HepG2 (cell line): ENCODE data around the gene TMX1. TPM values are rescaled to one million over a fixed set of nuclear protein-coding genes. Genes with fewer than 3 reads are reported as not detected.

Experiments
- ATAC-seq: fragments of 200-7000 bp; cut with Tn5 transposase; 3 replicates; pipeline ENCODE4 v1.9.1; 2020; ENCODE audit warnings: mild to moderate bottlenecking, moderate library complexity
- BruUV-seq: library from RNA; stranded (reverse); fragments of 400-500 nt; replicated peaks from 2 replicates; lab custom pipeline; 2021; lab: Mats Ljungman, UMichigan
- CTCF ChIA-PET: fragments of 300-600 bp; formaldehyde crosslinking; extraction: SDS; loops from one replicate; lab custom pipeline; 2021; ENCODE audit warnings: low total read pairs, inconsistent platforms, low intra/inter-chr PET ratio; lab: Yijun Ruan, JAX
- POLR2A ChIA-PET: fragments of 350-600 bp; sonication (Branson Sonifier 250); formaldehyde crosslinking; loops from one replicate; lab custom pipeline; 2020; ENCODE audit warnings: antibody characterized with exemption, inconsistent platforms; lab: Yijun Ruan, JAX
- DNase-seq: peaks from one replicate; pipeline ENCODE4 v3.0.0-alpha.2; 2015; ENCODE audit warnings: low spot score
- FAIRE-seq: peaks from 3 replicates; lab custom pipeline; 2011; peaks lifted over from hg19 to GRCh38; lab: Jason Lieb, UNC
- H2AFZ ChIP-seq: one replicate; pipeline ENCODE4 v1.6.1; 2011; ENCODE audit warnings: low read length, inconsistent platforms
- H3K27ac ChIP-seq: fragments of 300-600 bp; 3 replicates; pipeline ENCODE4 v1.8.0; 2011; ENCODE audit warnings: mixed run types, mild to moderate bottlenecking, mixed read lengths, low read length, inconsistent platforms; ENCODE audit not compliant: insufficient read depth; ENCODE audit errors: extremely low read length
- H3K27me3 ChIP-seq, 2 experiments: fragments of 200-600 bp in 1 of 2; 2 replicates in 1 of 2; 3 replicates in 1 of 2; pipeline versions ENCODE4 v1.6.0 to v1.8.0; 2011; ENCODE audit warnings: low read length in 2 of 2, mild to moderate bottlenecking in 2 of 2, moderate library complexity in 2 of 2, inconsistent platforms in 1 of 2; ENCODE audit not compliant: insufficient read depth in 2 of 2, control insufficient read depth in 1 of 2
- H3K36me3 ChIP-seq, 2 experiments: fragments of 200-600 bp in 1 of 2; replicated peaks in 1 of 2; 2 replicates in 1 of 2; 3 replicates in 1 of 2; pipeline versions ENCODE4 v1.5.1 to v1.8.0; 2011; ENCODE audit warnings: low read length in 2 of 2, inconsistent platforms in 1 of 2; ENCODE audit not compliant: insufficient read depth in 2 of 2, control insufficient read depth in 1 of 2
- H3K4me1 ChIP-seq: 2 replicates; pipeline ENCODE4 v1.5.1; 2012; ENCODE audit warnings: low read length, inconsistent platforms; ENCODE audit not compliant: insufficient read depth
- H3K4me2 ChIP-seq: 2 replicates; pipeline ENCODE4 v1.6.0; 2011; ENCODE audit warnings: low read depth, low read length, inconsistent platforms
- H3K4me3 ChIP-seq, 3 experiments: fragments of 200-600 bp in 1 of 3; sonication (generic), shearing (Covaris generic) in 1 of 3; replicated peaks in 1 of 3; 2 replicates each; pipeline ENCODE4 v1.5.1; 2011 to 2016; ENCODE audit warnings: low read length in 3 of 3, inconsistent platforms in 2 of 3, low read depth in 2 of 3, mild to moderate bottlenecking in 2 of 3, control low read depth in 1 of 3, mixed read lengths in 1 of 3; ENCODE audit not compliant: insufficient read depth in 1 of 3
- H3K79me2 ChIP-seq: one replicate; pipeline ENCODE4 v1.6.1; 2011; ENCODE audit warnings: low read length, inconsistent platforms; ENCODE audit not compliant: insufficient read depth
- H3K9ac ChIP-seq: 2 replicates; pipeline ENCODE4 v1.6.0; 2011; ENCODE audit warnings: mild to moderate bottlenecking, low read depth, low read length, inconsistent platforms; ENCODE audit not compliant: insufficient read depth
- H3K9me3 ChIP-seq: 2 replicates; pipeline ENCODE4 v1.5.1; 2012; ENCODE audit warnings: mild to moderate bottlenecking, low read length
- H4K20me1 ChIP-seq: 2 replicates; pipeline ENCODE4 v1.6.0; 2011; ENCODE audit warnings: inconsistent platforms, mild to moderate bottlenecking, low read length, moderate library complexity; ENCODE audit not compliant: insufficient read depth
- AKAP8 ChIP-seq: sonication (generic); formaldehyde crosslinking; IDR thresholded peaks from 2 replicates; pipeline ENCODE4 v1.5.1; 2020; ENCODE audit warnings: mild to moderate bottlenecking, missing genetic modification reagents
- ELF4 ChIP-seq: sonication (generic); formaldehyde crosslinking; IDR thresholded peaks from 2 replicates; pipeline ENCODE4 v1.5.0; 2020; ENCODE audit warnings: missing genetic modification reagents, mild to moderate bottlenecking, moderate library complexity, borderline replicate concordance
- KDM5B ChIP-seq: sonication (generic); formaldehyde crosslinking; IDR thresholded peaks from 2 replicates; pipeline ENCODE4 v1.4.0; 2020; ENCODE audit warnings: missing genetic modification reagents, mild to moderate bottlenecking, borderline replicate concordance
- NFE2L2 ChIP-seq: fragments of 150-350 bp; IDR thresholded peaks from 2 replicates; pipeline ENCODE4 v1.6.1; 2014; ENCODE audit warnings: low read length
- ZNF253 ChIP-seq: sonication (generic); formaldehyde crosslinking; IDR thresholded peaks from 2 replicates; pipeline ENCODE4 v1.8.0; 2022; ENCODE audit warnings: mild to moderate bottlenecking, missing genetic modification reagents, borderline replicate concordance
- WGBS: methylation state at CpG from one replicate; pipeline ENCODE4 v1.1.6; 2017; ENCODE audit warnings: low lambda C conversion rate; 5-methylcytosine and 5-hydroxymethylcytosine counted together
- in situ Hi-C: cut with HindIII; loops from 2 replicates; pipeline ENCODE4 v1.10.0; 2017; ENCODE audit warnings: low pct_unique_long_range_greater_than_20kb; ENCODE audit not compliant: extremely low pct_ligation_motif_present
- intact Hi-C: fragments of 100-400 bp; cut with micrococcal nuclease; formaldehyde crosslinking; loops from one replicate; pipeline ENCODE4 v1.10.0; 2022; ENCODE audit not compliant: unreplicated experiment
- polyA plus RNA-seq, 8 experiments: library from polyadenylated mRNA; depleted of rRNA in 3 of 8; stranded (reverse) in 7 of 8; unstranded in 1 of 8; fragments of >200 nt; fragmentation: Illumina TruSeq in 4 of 8; extraction: Trizol in 4 of 8; gene quantifications; 2 replicates each; pipeline versions ENCODE4 v1.2.1 to v1.2.3, GENCODE V29; 2011 to 2016; ENCODE audit warnings: low read depth in 4 of 8, missing spikeins in 1 of 8, mixed read lengths in 1 of 8; ENCODE audit not compliant: insufficient read depth in 1 of 8
- total RNA-seq, 5 experiments: library from RNA; depleted of rRNA; stranded (reverse); fragments of >200 nt; fragmentation: Illumina TruSeq; extraction: Trizol; gene quantifications; 2 replicates each; pipeline ENCODE4 v1.2.3, GENCODE V29; 2016; ENCODE audit warnings: low read depth in 1 of 5
- TF ChIP-seq, protein P1 (sequence below): sonication (generic); formaldehyde crosslinking; conservative IDR thresholded peaks from 2 replicates; pipeline ENCODE4 v1.4.0; 2020; ENCODE audit warnings: missing genetic modification reagents
- TF ChIP-seq, protein P2 (sequence below): IDR thresholded peaks from 2 replicates; pipeline ENCODE4 v1.6.1; 2012; ENCODE audit warnings: low read depth, low read length, improper control_type of control experiment

Gene TMX1
- total and polyA plus RNA-seq, 2 of the 13 experiments (the other 11 are each of a cell fraction or from before 2014, with no cell fraction given): 23.0 to 56.8 TPM

DNA sequence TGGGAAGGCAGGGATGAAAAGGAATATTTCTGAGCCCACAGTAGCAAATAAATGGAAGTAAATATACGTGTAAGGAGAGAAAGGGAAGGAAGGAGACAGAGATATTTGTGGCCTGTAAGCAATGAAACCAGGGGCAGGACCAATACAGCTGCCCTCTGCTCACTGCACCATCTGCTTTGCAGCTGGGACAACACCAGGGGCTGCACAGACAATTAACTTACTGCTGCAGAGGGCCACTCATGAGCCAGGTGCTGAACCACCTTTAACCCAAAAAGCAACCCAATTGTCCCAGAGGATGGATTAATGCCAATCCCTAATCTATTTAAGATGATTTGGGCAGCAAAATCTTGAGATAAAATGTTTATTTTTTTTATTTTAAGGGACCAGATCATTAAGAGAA is 30.6 kb upstream of the TMX1 start (continued):
- TF ChIP-seq, protein P1, sequence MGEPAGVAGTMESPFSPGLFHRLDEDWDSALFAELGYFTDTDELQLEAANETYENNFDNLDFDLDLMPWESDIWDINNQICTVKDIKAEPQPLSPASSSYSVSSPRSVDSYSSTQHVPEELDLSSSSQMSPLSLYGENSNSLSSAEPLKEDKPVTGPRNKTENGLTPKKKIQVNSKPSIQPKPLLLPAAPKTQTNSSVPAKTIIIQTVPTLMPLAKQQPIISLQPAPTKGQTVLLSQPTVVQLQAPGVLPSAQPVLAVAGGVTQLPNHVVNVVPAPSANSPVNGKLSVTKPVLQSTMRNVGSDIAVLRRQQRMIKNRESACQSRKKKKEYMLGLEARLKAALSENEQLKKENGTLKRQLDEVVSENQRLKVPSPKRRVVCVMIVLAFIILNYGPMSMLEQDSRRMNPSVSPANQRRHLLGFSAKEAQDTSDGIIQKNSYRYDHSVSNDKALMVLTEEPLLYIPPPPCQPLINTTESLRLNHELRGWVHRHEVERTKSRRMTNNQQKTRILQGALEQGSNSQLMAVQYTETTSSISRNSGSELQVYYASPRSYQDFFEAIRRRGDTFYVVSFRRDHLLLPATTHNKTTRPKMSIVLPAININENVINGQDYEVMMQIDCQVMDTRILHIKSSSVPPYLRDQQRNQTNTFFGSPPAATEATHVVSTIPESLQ (CRISPR knock-in tag): no peak
- no peak for TF ChIP-seq NFE2L2

DNA sequence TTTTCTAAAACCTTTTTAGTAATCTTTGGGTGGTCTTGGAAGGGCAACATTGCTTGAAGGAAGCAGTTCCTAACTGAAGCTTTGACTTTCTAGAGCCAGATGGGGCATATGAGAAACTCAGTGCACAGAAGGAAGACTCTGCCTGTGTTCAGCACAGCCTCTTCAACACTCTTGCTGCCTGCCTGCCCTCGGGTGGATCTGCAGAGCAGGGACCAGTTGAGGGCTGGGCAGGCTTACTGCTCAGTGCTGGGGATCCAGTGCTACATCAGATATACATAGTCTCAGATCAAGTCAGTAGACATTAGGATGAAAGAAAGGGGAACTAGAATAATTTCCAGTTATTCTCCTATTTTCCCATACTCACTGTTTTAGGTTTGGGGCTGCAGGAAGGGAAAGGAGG is 29.5 kb upstream of the TMX1 start:
- 0% methylated on average over 1 of the region's 1 CpG for WGBS
- no peak overlapping the region for H2AFZ ChIP-seq
- no peak for DNase-seq
- H3K4me2 ChIP-seq: no peak overlapping the region
- ChIA-PET CTCF (no interaction called here), POLR2A (no interaction called here)
- no peaks in the 10 kb centered on the region for H4K20me1 ChIP-seq
- FAIRE-seq: no peak
- ATAC-seq: no peak
- H3K4me3 ChIP-seq: no peak overlapping the region
- H3K9ac ChIP-seq: no peak overlapping the region
- no peaks in the 10 kb centered on the region for H3K79me2 ChIP-seq
- TF ChIP-seq ZNF253: no peak
- no peak for TF ChIP-seq AKAP8 (CRISPR knock-in tag)
- TF ChIP-seq KDM5B (CRISPR knock-in tag): no peak
- no peak for TF ChIP-seq ELF4 (CRISPR knock-in tag)
- TF ChIP-seq, protein P2, sequence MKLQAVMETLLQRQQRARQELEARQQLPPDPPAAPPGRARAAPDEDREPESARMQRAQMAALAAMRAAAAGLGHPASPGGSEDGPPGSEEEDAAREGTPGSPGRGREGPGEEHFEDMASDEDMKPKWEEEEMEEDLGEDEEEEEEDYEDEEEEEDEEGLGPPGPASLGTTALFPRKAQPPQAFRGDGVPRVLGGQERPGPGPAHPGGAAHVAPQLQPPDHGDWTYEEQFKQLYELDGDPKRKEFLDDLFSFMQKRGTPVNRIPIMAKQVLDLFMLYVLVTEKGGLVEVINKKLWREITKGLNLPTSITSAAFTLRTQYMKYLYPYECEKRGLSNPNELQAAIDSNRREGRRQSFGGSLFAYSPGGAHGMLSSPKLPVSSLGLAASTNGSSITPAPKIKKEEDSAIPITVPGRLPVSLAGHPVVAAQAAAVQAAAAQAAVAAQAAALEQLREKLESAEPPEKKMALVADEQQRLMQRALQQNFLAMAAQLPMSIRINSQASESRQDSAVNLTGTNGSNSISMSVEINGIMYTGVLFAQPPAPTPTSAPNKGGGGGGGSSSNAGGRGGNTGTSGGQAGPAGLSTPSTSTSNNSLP: no peak
- no peaks in the 10 kb centered on the region for H3K36me3 ChIP-seq
- H3K4me1 ChIP-seq: no peaks in the 10 kb centered on the region
- H3K27me3 ChIP-seq: no peaks in the 10 kb centered on the region
- no peak overlapping the region for H3K27ac ChIP-seq
- BruUV-seq: no TSS peak
- intact Hi-C loops (loop anchor here (10.0 kb wide), 1 partner anchor 256 kb away; no protein-coding TSS in a partner anchor), in situ Hi-C loops (no loop called here)
- no peaks in the 10 kb centered on the region for H3K9me3 ChIP-seq
